ENCODE results near the gene PKP2.
"Not testable (repeated sequence)": the region's sequence is repeated elsewhere in the genome, so short reads cannot be mapped to it uniquely, and the experiment has no call there.

The PKP2 gene

DNA sequence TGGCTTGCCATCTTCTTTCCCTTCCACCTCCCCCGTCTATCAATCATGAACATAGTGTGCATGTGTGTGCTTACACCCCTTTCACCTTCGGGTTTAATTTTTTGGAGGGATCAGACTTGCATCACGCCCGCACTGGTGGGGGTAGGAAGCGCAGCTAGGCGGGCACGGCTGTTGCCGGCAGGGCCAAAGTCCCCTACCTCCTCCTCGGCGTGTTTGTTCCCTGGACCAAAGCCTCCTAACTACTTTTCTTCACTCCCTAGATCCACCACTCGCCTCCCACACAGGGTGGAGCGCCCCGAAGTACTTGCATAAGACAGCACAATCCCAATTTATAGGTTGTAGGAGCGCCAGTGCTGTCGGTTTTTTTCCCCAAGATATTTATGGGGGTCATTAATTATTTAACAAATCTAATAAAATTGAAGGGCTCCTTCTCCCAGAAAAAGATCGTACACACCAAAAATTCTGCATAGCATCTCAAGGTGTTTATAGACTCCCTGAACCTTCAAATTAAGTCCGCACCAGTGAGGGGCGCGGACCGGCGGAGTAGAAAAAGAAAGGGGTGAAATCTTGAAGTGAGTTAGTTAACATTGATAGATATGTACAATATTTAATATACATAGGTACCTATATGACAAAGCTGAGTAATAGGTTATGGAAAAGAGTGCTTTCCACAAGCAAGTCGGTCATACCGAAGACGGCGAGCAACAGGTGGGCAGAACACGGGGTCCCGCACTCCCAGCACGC is 717 bp downstream of the PKP2 start:
- DNase-seq = no peak

DNA sequence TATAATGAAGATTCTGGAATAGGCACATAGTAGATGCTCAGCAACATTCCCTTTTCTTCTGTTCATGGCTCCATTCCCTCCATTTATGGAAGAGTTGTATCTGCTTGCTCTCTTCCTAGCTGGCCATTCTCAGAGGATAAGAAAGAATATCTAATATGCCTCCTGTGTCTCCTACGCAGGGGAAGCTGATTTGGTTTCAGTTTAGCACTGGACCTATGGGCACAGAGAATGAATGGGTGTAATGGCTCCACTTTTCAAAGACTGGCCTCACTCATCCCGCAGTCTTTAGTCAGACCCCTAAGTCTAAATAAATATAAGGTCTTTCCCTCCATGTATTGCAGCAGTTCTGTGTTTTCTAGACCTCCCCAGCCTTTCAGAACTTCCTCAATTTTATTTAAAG is 2.0 kb downstream of the PKP2 start:
- DNase-seq = no peak

- DNase-seq = no peak
These were observed 3.1 kb downstream of the PKP2 start for GRCh38 chr12:32893458-32893857.

DNA sequence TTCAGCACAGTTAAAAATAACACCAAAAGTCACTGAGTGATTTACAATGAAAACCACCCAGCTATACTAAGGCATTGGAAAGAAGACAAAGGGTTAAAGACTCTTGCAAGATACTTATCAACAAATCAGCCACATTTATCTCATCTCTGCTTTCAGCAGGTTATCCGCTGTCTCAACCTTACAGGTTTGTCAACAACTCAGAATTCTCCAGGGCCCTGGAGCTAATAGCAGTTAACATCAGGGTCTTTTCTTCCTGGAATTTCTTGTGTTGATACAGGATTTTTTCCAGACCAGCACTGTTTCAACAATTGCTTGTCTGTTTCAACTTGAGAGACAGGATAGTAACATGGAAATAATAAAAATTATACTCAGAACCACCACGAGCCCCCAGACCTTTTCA is 3.5 kb downstream of the PKP2 start:
- no peak for DNase-seq

GRCh38 chr12:32892369-32892768 is 4.2 kb downstream of the PKP2 start:
- not testable (repeated sequence) for DNase-seq

GRCh38 chr12:32891956-32892355 is 4.6 kb downstream of the PKP2 start:
- no peak for DNase-seq

DNA sequence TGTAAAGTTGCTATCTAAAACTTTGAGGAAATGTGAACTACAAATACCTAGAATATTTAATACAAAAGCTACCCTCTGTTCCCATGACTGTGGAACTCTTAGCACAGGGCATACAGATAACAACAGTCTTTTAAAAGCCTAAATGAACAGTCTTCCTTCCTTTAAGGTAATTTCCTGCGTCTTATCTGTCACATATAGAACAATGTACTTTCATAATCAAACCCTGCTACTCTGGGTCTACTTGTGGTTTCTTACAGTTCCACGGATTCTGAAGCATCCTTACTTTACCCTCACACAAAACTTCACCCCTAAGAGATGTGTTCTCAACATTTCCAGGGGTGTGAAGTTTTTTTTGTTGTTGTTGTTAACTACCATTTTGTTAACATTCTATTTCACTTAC is 5.1 kb downstream of the PKP2 start:
- DNase-seq = no peak

GRCh38 chr12:32889011-32889760 is 7.4 kb downstream of the PKP2 start:
- DNase-seq = no peak

DNA sequence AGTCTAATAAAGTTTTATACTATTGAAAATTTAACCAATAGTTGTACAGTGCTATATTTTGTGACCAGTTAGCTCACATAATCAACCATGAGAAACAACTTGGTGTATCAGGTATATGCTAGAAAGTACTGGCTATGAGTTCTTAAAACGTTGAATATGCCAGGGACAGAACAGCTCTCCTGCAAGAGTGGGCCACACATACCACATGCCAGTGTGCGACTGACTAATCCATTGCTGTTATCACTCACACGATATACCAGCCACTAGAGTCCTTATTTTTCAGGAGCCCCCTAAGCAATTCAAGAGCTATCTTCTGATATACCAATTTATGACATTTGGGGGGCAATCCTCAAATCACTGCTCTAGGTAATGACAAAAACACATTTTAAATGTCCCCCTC is 9.5 kb downstream of the PKP2 start:
- DNase-seq = no peak

GRCh38 chr12:32885831-32886230 is 10.7 kb downstream of the PKP2 start:
- DNase-seq = peak; percentile 34

- DNase-seq = no peak
These were observed 11.6 kb downstream of the PKP2 start for GRCh38 chr12:32884962-32885361.

GRCh38 chr12:32881702-32882101 is 14.9 kb downstream of the PKP2 start:
- no peak for DNase-seq

GRCh38 chr12:32881107-32881506 is 15.5 kb downstream of the PKP2 start:
- DNase-seq = no peak

DNA sequence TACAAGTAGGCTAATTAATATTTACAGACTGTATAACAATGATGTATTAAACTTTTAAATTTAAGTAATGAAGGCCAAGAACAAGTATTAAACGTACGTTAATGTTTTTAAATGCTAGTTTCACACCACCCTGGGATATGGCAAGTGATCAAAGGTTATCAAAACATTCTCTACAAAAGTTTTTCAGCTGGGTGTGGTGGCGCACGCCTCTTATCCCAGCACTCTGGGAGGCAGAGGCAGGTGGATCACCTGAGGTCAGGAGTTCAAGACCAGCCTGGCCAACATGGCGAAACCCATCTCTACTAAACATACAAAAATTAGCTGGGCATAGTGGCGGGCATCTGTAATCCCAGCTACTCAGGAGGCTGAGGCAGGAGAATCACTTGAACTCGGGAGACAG is 17.5 kb downstream of the PKP2 start:
- not testable (repeated sequence) for DNase-seq

DNA sequence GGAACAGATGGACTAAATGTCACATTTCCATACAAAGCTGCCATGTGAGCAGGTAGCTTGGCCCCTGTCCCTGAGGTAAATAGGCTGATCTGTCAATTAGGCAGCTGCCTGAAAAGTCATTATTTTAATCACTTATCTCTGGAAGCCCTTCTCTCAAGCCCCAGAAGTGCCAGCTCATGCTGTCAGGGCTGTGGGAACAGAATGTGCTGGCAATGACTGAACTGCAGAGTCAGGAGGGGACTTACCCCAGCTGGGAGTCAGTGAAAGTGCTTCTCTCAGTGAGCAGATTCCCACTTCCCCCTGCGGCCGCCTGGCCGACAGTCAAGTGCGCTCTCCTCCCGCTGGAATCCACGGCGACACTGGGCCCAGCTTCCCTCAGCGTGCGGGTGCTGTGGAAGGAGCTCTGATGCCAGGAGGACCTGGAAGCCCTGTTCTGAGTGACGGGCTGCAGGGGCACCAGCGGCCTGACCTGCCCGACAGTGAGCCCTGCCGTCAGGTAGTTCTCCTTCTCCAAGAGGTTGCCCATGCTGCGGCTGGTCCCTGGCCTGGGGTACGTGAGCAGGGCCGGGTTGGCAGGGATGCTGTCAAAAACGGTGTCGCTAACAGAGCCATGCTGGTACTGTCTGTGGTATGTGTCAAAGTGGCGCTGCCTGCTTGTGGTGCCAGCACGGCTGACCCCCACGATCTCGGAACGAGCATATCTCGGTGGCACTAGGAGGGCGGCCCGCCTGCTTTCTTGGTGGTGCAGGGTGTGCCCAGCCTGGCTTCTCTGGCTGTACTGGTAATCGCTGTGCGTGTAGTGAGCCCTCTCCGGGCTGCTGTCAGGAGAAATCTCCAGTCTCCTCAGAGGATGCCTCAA is 18.7 kb downstream of the PKP2 start:
- DNase-seq = no peak

DNA sequence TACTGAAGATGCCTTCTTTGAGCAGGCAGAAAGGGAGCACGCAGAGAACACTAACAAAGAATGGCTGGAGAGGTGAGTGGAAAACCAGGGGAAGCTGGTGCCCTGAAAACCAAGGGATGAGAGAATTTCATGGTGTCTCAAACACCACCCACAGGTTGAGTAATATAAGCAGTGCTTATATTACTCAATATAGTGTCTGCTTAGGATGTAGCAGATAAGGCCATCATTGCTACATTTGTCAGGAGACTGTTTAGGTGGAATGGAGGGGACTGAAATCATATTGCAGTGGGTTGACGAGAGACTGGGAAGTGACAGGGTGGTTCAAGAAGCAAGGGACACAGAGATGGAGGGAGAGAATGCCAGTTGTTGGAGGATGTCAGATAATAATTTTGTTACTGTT is 20.6 kb downstream of the PKP2 start:
- DNase-seq = no peak

GRCh38 chr12:32874975-32875374 is 21.6 kb downstream of the PKP2 start:
- no peak for DNase-seq

- DNase-seq = no peak
These were observed 22.5 kb downstream of the PKP2 start for GRCh38 chr12:32874078-32874477.

DNA sequence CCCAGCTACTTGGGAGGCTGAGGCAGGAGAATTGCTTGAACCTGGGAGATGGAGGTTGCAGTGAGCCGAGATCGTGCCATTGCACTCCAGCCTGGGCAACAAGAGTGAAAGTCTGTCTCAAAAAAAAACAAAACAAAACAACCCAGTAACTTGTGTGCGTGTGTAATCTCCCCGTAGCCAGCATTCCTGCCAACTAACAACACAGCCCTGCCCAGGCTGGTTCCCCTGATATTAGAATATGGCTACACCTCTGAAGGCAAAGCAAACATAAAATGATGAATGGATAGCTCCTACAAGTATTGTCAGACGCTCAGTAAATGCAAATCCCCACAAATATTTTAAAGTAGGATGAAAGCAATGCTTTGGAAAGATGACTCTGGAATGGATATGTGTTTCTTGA is 24.2 kb downstream of the PKP2 start:
- not testable (repeated sequence) for DNase-seq

- DNase-seq = no peak
These were observed 25.9 kb downstream of the PKP2 start for GRCh38 chr12:32870716-32871115.

DNA sequence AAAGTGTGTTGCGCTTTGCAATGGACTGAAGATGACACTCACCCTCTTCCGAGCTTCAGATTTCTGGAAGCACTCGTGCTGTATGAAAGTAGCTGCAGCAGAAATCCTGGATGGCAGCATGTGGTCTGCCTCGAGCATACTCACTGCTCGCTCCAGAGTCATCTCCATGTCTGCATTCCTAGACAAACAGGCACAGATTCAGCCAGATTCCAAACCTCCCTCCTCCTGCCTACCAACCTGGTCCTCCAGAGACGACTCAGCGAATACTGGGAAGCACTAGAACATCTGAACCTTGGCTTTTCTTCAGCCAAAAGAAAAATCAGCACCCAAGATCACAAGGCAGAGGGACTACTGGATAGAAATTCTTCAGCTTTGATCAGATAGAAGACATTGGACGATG is 27.7 kb downstream of the PKP2 start:
- no peak for DNase-seq

GRCh38 chr12:32864731-32865130 is 31.8 kb downstream of the PKP2 start:
- DNase-seq = no peak

DNA sequence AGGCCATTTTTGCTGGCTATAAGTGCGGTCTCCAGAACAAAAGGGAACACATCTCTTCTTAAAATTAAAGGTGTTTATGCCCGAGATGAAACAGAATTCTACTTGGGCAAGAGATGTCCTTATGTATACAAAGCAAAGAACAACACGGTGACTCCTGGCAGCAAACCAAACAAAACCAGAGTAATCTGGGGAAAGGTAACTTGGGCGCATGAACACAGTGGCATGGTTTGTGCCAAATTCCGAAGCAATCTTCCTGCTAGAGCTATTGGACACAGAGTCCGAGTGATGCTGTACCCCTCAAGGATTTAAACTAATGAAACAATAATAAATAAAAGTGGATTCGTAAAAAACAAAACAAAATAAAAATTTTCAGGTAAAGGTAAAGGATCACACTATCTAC is 33.4 kb downstream of the PKP2 start:
- DNase-seq = no peak

DNA sequence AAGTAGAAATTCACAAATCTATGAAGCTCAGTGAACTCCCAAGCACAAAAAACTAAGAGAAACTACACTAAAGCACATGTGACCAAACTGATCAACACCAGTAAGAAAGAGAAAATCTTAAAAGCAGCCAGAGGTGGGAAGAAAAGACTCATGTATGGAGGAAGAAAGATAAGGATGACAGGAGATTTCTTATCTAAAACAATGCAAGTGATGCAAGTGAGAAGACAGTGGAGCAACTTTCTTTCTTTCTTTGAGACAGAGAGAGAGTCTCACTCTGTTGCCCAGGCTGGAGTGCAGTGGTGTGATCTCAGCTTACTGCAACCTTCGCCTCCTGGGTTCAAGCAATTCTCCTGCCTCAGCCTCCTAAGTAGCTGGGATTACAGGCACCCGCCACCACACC is 34.9 kb downstream of the PKP2 start:
- not testable (repeated sequence) for DNase-seq

All from NCI-H774 (cell line).